Thoracic aorta (tissue), 2 donors: ENCODE data around the gene CHAF1A. TPM values are rescaled to one million over a fixed set of nuclear protein-coding genes. Genes with fewer than 3 reads are reported as not detected.

ENCODE experiments used
- ATAC-seq: fragments of 150-250 bp; one replicate; pipeline ENCODE4 v1.8.0; 2017; ENCODE audit warnings: low read depth; ENCODE audit not compliant: insufficient number of reproducible peaks, low FRiP score
- DNase-seq: peaks from one replicate; pipeline ENCODE4 v3.0.0-alpha.2; 2020; ENCODE audit warnings: low spot score
- H3K27ac ChIP-seq, 2 donors: fragments of 200-600 bp; sonication (generic); 1 replicate in 1 of 2; 2 replicates in 1 of 2; pipeline ENCODE4 v1.5.1; 2016; ENCODE audit warnings: mild to moderate bottlenecking in 2 of 2, moderate library complexity in 2 of 2
- H3K27me3 ChIP-seq: fragments of 200-600 bp; sonication (generic); replicated peaks from 2 replicates; pipeline ENCODE4 v1.6.0; 2016; ENCODE audit warnings: mild to moderate bottlenecking; ENCODE audit not compliant: insufficient read depth
- H3K36me3 ChIP-seq: fragments of 200-600 bp; sonication (generic); one replicate; pipeline ENCODE4 v1.5.1; 2016
- H3K4me1 ChIP-seq, 2 donors: fragments of 200-600 bp; sonication (generic); 1 replicate in 1 of 2; 2 replicates in 1 of 2; pipeline versions ENCODE4 v1.5.1 to v1.6.0; 2016; ENCODE audit warnings: low read depth in 2 of 2, mild to moderate bottlenecking in 1 of 2; ENCODE audit not compliant: control insufficient read depth in 1 of 2
- H3K4me3 ChIP-seq: fragments of 200-600 bp; sonication (generic); 2 replicates; pipeline ENCODE4 v1.5.1; 2016; ENCODE audit warnings: mild to moderate bottlenecking
- H3K9me3 ChIP-seq: fragments of 200-600 bp; sonication (generic); 2 replicates; pipeline ENCODE4 v1.5.1; 2016
- total RNA-seq, 2 donors: library from RNA; depleted of rRNA; stranded (reverse); fragments of >200 nt; gene quantifications; one replicate each; pipeline versions ENCODE4 v1.1.0 to v1.2.3, GENCODE V29; 2016
- TF ChIP-seq, protein P1 (sequence below): fragments of 200-600 bp; sonication (generic); IDR thresholded peaks from one replicate; pipeline ENCODE4 v1.5.1; 2019; ENCODE audit warnings: antibody characterized with exemption

The CHAF1A gene
- total RNA-seq, 2 donors from 2014 or later: 3.2 to 5.8 TPM

DNA sequence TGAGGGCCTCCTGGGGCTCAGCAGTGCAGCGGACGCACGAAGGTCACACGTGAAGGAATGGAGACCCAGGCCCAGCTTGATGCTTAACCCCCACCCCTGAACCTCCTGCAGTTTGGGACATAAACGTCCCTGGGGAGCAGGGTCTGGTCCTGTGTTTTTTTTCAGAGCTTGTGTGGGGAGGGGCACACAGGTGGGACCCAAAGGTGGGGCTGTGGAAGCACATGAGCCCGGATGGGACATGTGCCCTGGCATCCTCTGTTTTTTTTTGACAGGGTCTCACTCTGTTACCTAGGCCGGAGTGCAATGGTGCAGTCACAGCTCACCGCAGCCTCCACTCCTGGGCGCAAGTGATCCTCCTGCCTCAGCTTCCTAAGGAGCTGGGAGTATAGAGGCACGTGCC is 34.7 kb downstream of the CHAF1A start:
- TF ChIP-seq, protein P1, sequence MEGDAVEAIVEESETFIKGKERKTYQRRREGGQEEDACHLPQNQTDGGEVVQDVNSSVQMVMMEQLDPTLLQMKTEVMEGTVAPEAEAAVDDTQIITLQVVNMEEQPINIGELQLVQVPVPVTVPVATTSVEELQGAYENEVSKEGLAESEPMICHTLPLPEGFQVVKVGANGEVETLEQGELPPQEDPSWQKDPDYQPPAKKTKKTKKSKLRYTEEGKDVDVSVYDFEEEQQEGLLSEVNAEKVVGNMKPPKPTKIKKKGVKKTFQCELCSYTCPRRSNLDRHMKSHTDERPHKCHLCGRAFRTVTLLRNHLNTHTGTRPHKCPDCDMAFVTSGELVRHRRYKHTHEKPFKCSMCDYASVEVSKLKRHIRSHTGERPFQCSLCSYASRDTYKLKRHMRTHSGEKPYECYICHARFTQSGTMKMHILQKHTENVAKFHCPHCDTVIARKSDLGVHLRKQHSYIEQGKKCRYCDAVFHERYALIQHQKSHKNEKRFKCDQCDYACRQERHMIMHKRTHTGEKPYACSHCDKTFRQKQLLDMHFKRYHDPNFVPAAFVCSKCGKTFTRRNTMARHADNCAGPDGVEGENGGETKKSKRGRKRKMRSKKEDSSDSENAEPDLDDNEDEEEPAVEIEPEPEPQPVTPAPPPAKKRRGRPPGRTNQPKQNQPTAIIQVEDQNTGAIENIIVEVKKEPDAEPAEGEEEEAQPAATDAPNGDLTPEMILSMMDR: no peak
- DNase-seq (no peak), ATAC-seq (no peak)
- no peaks in the 10 kb centered on the region for H3K27me3 ChIP-seq
- H3K27ac ChIP-seq: no peak overlapping the region
- H3K4me1 ChIP-seq: no peaks in the 10 kb centered on the region
- H3K36me3 ChIP-seq: no peaks in the 10 kb centered on the region
- no peaks in the 10 kb centered on the region for H3K9me3 ChIP-seq
- no peak overlapping the region for H3K4me3 ChIP-seq

DNA sequence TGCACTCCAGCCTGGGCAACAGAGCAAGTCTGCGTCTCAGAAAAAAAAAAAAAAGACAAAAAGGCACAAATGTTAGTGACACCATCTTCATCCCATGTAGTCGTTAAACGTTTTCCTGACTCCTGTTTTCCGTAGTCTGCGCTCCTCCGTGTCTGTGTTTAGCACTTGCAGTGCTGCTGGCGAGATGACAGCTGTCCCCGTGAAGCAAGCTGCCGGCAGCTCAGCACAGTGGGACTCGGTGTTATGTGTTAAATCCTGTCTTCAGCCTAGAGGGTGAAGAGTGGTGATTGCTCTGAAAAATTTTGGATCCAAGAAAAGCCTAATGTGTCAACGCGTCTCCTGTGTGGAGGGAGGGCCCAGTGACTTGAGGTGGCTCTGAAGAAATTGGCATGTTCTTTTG is 36.8 kb downstream of the CHAF1A start:
- H3K27me3 ChIP-seq: no peaks in the 10 kb centered on the region
- no peak for ATAC-seq
- H3K27ac ChIP-seq: no peak overlapping the region
- no peaks in the 10 kb centered on the region for H3K4me1 ChIP-seq
- H3K9me3 ChIP-seq: no peaks in the 10 kb centered on the region
- no peak for DNase-seq
- no peaks in the 10 kb centered on the region for H3K36me3 ChIP-seq
- H3K4me3 ChIP-seq: no peak overlapping the region
- TF ChIP-seq, protein P1: no peak

DNA sequence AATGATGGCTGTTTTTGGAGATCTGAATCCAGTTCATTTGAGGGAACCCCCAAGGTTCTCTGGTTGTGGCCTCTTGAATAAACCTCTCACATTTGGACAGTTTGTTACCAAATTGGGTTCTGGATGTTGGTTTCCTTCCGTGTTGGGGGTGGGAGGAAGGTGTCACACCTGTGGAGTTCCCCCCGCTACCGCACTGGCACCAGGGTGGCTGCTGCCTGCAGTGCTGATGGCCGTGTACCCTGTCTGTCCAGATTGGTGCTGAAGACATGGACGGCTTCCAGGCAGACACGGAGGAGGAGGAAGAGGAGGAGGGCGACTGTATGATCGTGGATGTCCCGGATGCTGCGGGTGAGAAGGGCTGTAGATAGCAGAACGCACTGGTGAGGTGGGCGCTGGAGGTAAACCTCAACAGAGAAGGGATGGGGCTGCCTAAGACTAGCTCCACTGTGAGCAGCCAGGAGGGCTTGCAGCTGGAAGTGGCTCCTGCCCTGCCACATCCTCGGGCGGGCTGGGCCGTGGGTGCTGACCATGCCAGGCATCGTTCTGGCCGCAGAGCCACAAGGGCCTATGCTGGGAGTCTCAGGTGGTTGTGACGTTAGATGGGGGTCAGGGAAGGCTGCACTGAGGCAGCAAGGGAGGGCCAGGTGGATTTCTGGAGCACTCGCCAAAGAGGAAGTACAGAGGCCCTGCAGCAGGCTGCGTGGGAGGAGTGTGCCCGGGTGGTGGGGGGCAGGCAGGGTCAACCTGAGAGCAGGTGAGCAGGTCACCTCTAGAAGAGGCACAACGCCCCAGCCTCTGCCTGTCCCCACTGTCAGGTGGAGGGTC is 39.8 kb downstream of the CHAF1A start:
- ATAC-seq: no peak
- TF ChIP-seq, protein P1: no peak
- H3K36me3 ChIP-seq: peaks cover 27% of the 10 kb centered on the region

DNA sequence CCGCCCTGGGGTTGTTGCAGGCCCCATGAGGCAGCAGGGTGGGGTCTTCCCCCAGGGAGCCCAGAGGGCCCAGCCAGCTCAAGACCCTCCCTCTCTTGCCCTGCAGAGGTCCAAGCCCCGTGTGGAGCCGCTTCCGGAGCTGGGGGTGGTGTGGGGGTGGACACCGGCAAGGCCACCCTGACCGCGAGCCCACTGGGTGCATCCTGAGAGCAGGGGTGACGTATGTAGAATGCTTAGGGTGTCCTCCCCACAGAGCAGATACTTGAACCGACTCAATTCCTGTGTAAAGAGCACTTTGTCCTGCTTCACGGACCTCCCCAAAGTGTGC is 40.3 kb downstream of the CHAF1A start:
- DNase-seq (no peak), ATAC-seq (no peak)
- Histone ChIP-seq H3K4me1 (no peaks in the 10 kb centered on the region), H3K4me3 (no peak overlapping the region), H3K27me3 (no peaks in the 10 kb centered on the region), H3K36me3 (peaks cover 33% of the 10 kb centered on the region), H3K9me3 (no peaks in the 10 kb centered on the region), H3K27ac (no peak overlapping the region)
- TF ChIP-seq, protein P1: no peak

More for the DNA sequence above, 39.8 kb downstream of the CHAF1A start:
- no peaks in the 10 kb centered on the region for H3K9me3 ChIP-seq
- H3K4me3 ChIP-seq: no peak overlapping the region
- no peak for DNase-seq
- no peaks in the 10 kb centered on the region for H3K27me3 ChIP-seq
- no peaks in the 10 kb centered on the region for H3K4me1 ChIP-seq
- no peak overlapping the region for H3K27ac ChIP-seq

DNA sequence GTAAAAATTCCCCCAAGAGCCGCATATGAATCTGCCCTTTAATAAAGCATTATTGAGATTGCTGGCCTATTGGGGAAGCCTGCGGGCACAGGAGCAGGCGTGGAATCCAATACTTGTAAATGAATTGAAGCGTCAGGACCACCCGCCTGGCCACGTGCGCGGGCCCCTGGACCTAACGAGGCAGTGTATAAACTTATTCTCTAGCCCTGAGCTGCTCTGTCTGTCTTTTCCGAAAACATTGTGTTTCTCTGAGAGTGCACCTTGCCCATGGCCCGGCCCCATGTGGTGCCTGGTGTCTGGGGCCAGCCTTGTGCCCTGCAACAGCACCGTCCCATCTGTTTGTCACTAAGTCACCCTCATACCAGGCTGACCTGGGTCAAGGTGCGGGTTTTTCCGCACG is 40.7 kb downstream of the CHAF1A start:
- Histone ChIP-seq H3K4me1 (no peaks in the 10 kb centered on the region), H3K9me3 (no peaks in the 10 kb centered on the region), H3K4me3 (no peak overlapping the region), H3K36me3 (peaks cover 37% of the 10 kb centered on the region), H3K27ac (no peak overlapping the region), H3K27me3 (no peaks in the 10 kb centered on the region)
- TF ChIP-seq, protein P1: no peak
- ATAC-seq (no peak), DNase-seq (no peak)
